BE2C (cell line): ENCODE data around the gene FBN1.

Source experiments
- DNase-seq: peaks from one replicate; pipeline ENCODE4 v3.0.0-alpha.2; 2020
- H3K27me3 ChIP-seq: fragments of 250-450 bp; sonication (Bioruptor Pico); 2 replicates; pipeline ENCODE4 v1.5.1; 2020; ENCODE audit warnings: mild to moderate bottlenecking
- H3K36me3 ChIP-seq: fragments of 250-450 bp; sonication (Bioruptor Pico); 2 replicates; pipeline ENCODE4 v1.5.1; 2020; ENCODE audit warnings: mild to moderate bottlenecking
- H3K4me1 ChIP-seq: fragments of 250-450 bp; sonication (Bioruptor Pico); 2 replicates; pipeline ENCODE4 v1.5.1; 2020
- H3K4me3 ChIP-seq: 2 replicates; pipeline ENCODE4 v1.5.1; 2011; ENCODE audit warnings: low read depth, low read length
- H3K9me3 ChIP-seq: fragments of 250-450 bp; sonication (Bioruptor Pico); 2 replicates; pipeline ENCODE4 v1.5.1; 2020
- TF ChIP-seq, protein P1 (sequence below): IDR thresholded peaks from 2 replicates; pipeline ENCODE4 v1.5.1; 2012; ENCODE audit warnings: mild to moderate bottlenecking, low read depth, low read length

FBN1 gene

DNA sequence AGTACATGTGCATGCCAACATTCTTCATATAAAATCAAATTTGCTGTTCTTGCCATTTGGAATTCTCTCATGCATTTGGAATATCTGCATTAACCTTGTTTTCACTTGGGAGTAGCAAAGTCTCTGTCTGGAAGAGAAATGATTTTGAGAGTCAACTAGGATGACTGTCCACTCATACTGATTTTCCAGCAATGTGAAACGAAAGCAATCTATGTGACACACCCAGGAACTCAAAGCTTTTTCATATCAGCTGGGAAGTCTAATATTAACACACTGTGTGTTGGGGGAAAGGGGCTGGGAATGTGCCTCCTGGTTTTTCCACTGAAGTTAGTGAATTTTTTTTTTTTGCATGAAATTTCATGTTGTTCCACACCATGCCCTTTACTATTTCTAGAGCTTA is 189.4 kb downstream of the FBN1 start:
- Histone ChIP-seq H3K9me3 (no peaks in the 10 kb centered on the region), H3K36me3 (no peaks in the 10 kb centered on the region), H3K27me3 (no peaks in the 10 kb centered on the region), H3K4me1 (no peaks in the 10 kb centered on the region), H3K4me3 (no peak overlapping the region)
- TF ChIP-seq, protein P1, sequence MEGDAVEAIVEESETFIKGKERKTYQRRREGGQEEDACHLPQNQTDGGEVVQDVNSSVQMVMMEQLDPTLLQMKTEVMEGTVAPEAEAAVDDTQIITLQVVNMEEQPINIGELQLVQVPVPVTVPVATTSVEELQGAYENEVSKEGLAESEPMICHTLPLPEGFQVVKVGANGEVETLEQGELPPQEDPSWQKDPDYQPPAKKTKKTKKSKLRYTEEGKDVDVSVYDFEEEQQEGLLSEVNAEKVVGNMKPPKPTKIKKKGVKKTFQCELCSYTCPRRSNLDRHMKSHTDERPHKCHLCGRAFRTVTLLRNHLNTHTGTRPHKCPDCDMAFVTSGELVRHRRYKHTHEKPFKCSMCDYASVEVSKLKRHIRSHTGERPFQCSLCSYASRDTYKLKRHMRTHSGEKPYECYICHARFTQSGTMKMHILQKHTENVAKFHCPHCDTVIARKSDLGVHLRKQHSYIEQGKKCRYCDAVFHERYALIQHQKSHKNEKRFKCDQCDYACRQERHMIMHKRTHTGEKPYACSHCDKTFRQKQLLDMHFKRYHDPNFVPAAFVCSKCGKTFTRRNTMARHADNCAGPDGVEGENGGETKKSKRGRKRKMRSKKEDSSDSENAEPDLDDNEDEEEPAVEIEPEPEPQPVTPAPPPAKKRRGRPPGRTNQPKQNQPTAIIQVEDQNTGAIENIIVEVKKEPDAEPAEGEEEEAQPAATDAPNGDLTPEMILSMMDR, result no peak
- no peak for DNase-seq

- Histone ChIP-seq H3K36me3 (no peaks in the 10 kb centered on the region), H3K4me1 (peaks cover 9% of the 10 kb centered on the region; the same call in 1 of the 2 replicates), H3K27me3 (no peaks in the 10 kb centered on the region), H3K4me3 (no peak overlapping the region), H3K9me3 (no peaks in the 10 kb centered on the region)
- DNase-seq, result no peak
- TF ChIP-seq, protein P1, result no peak
Measured at GRCh38 chr15:48451736-48452135, 193.8 kb downstream of the FBN1 start.

GRCh38 chr15:48451241-48451640 is 194.3 kb downstream of the FBN1 start:
- Histone ChIP-seq H3K9me3 (no peaks in the 10 kb centered on the region), H3K4me1 (peaks cover 9% of the 10 kb centered on the region; the same call in 1 of the 2 replicates), H3K4me3 (no peak overlapping the region), H3K36me3 (no peaks in the 10 kb centered on the region), H3K27me3 (no peaks in the 10 kb centered on the region)
- TF ChIP-seq, protein P1, result no peak
- DNase-seq, result no peak

DNA sequence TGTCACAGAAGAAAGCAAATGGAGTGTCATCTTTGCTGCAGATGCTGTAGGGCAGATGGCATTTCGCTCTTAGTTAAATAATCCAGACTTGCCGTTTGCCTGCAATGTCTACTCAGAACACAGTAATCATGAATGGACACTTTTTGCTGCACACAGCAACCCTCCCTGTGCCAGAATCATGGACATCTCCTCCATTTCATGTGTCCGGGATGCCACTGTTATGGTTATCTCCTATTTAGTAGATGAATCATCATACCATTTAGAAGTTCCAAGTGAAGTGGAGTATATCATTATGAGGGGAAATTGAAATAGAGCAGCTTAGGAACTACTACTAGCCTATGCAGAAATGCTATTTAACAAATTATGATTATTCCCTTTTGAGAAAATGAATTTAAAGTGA is 195.8 kb downstream of the FBN1 start:
- TF ChIP-seq, protein P1, result no peak
- Histone ChIP-seq H3K4me3 (no peak overlapping the region), H3K36me3 (no peaks in the 10 kb centered on the region), H3K27me3 (no peaks in the 10 kb centered on the region), H3K9me3 (no peaks in the 10 kb centered on the region), H3K4me1 (peaks cover 9% of the 10 kb centered on the region; the same call in 1 of the 2 replicates)
- DNase-seq, result no peak

GRCh38 chr15:48447657-48448056 is 197.9 kb downstream of the FBN1 start:
- H3K4me1 ChIP-seq, result peaks cover 9% of the 10 kb centered on the region; the same call in 1 of the 2 replicates
- no peaks in the 10 kb centered on the region for H3K9me3 ChIP-seq
- no peak for DNase-seq
- TF ChIP-seq, protein P1, result no peak
- no peaks in the 10 kb centered on the region for H3K27me3 ChIP-seq
- H3K4me3 ChIP-seq, result no peak overlapping the region
- no peaks in the 10 kb centered on the region for H3K36me3 ChIP-seq

- Histone ChIP-seq H3K27me3 (no peaks in the 10 kb centered on the region), H3K4me1 (peaks cover 9% of the 10 kb centered on the region; the same call in 1 of the 2 replicates), H3K36me3 (no peaks in the 10 kb centered on the region), H3K9me3 (no peaks in the 10 kb centered on the region), H3K4me3 (no peak overlapping the region)
- TF ChIP-seq, protein P1, result no peak
- no peak for DNase-seq
Measured at GRCh38 chr15:48447058-48447457, 198.5 kb downstream of the FBN1 start.
